Measurements from ENCODE around the gene ERC1.

Gene ERC1

GRCh38 chr12:1256285-1256684, 265.3 kb downstream of the ERC1 start:
- Histone ChIP-seq H3K79me2 (ENCODE audit: insufficient read depth, low read length) (no peaks in the 10 kb centered on the region), H3K27ac (ENCODE audit: low read depth, low read length, poor library complexity, severe bottlenecking) (no peak overlapping the region), H3F3A (ENCODE audit: insufficient read depth, low read length) (no peaks in the 10 kb centered on the region), H3K4me2 (ENCODE audit: low read length) (no peak overlapping the region), H3K9ac (ENCODE audit: low read length) (no peak overlapping the region), H3K36me3 (ENCODE audit: insufficient read depth, low read length) (peaks cover 24% of the 10 kb centered on the region), H3K4me3 (ENCODE audit: low read depth, low read length, poor library complexity, severe bottlenecking) (no peak overlapping the region), H3K9me3 (ENCODE audit: low read length) (0 out of 2 replicates have a peak, but pooled peaks cover 2% of the 10 kb centered on the region), H3K4me1 (ENCODE audit: insufficient read depth, low read length, severe bottlenecking) (no peaks in the 10 kb centered on the region), H4K20me1 (ENCODE audit: insufficient read depth, low read length) (no peaks in the 10 kb centered on the region), H2AFZ (ENCODE audit: low read length) (no peak overlapping the region), H3K27me3 (ENCODE audit: insufficient read depth, low read length) (no peaks in the 10 kb centered on the region), H3K9me2 (ENCODE audit: low read depth, low read length) (no peaks in the 10 kb centered on the region)
- TF ChIP-seq CTCF (IDR thresholded peaks at IDR 0.05; ENCODE audit: low read length) (no peak), EZH2 (IDR thresholded peaks at IDR 0.05; ENCODE audit: borderline replicate concordance, low read length) (no peak)

- H3K4me2 ChIP-seq (ENCODE audit: low read length): no peak overlapping the region
- H4K20me1 ChIP-seq (ENCODE audit: insufficient read depth, low read length): no peaks in the 10 kb centered on the region
- no peaks in the 10 kb centered on the region for H3K9me2 ChIP-seq (ENCODE audit: low read depth, low read length)
- no peak overlapping the region for H3K4me3 ChIP-seq (ENCODE audit: low read depth, low read length, poor library complexity, severe bottlenecking)
- peaks cover 28% of the 10 kb centered on the region for H3K36me3 ChIP-seq (ENCODE audit: insufficient read depth, low read length)
- H2AFZ ChIP-seq (ENCODE audit: low read length): no peak overlapping the region
- no peaks in the 10 kb centered on the region for H3F3A ChIP-seq (ENCODE audit: insufficient read depth, low read length)
- no peaks in the 10 kb centered on the region for H3K79me2 ChIP-seq (ENCODE audit: insufficient read depth, low read length)
- no peak overlapping the region for H3K27ac ChIP-seq (ENCODE audit: low read depth, low read length, poor library complexity, severe bottlenecking)
- H3K9me3 ChIP-seq (ENCODE audit: low read length): 0 out of 2 replicates have a peak, but pooled peaks cover 2% of the 10 kb centered on the region
- TF ChIP-seq CTCF (IDR thresholded peaks at IDR 0.05; ENCODE audit: low read length) (no peak), EZH2 (IDR thresholded peaks at IDR 0.05; ENCODE audit: borderline replicate concordance, low read length) (no peak)
- no peak overlapping the region for H3K9ac ChIP-seq (ENCODE audit: low read length)
- no peaks in the 10 kb centered on the region for H3K27me3 ChIP-seq (ENCODE audit: insufficient read depth, low read length)
- peaks cover 7% of the 10 kb centered on the region for H3K4me1 ChIP-seq (ENCODE audit: insufficient read depth, low read length, severe bottlenecking)
Observed at GRCh38 chr12:1256991-1257390, 266.0 kb downstream of the ERC1 start.

- peaks cover 58% of the 10 kb centered on the region for H3K36me3 ChIP-seq (ENCODE audit: insufficient read depth, low read length)
- no peaks in the 10 kb centered on the region for H3K9me2 ChIP-seq (ENCODE audit: low read depth, low read length)
- peaks cover 9% of the 10 kb centered on the region for H3K4me1 ChIP-seq (ENCODE audit: insufficient read depth, low read length, severe bottlenecking)
- H4K20me1 ChIP-seq (ENCODE audit: insufficient read depth, low read length): no peaks in the 10 kb centered on the region
- H2AFZ ChIP-seq (ENCODE audit: low read length): no peak overlapping the region
- H3F3A ChIP-seq (ENCODE audit: insufficient read depth, low read length): no peaks in the 10 kb centered on the region
- no peak overlapping the region for H3K9ac ChIP-seq (ENCODE audit: low read length)
- TF ChIP-seq CTCF (IDR thresholded peaks at IDR 0.05; ENCODE audit: low read length) (no peak), EZH2 (IDR thresholded peaks at IDR 0.05; ENCODE audit: borderline replicate concordance, low read length) (no peak)
- H3K27ac ChIP-seq (ENCODE audit: low read depth, low read length, poor library complexity, severe bottlenecking): no peak overlapping the region
- H3K4me2 ChIP-seq (ENCODE audit: low read length): no peak overlapping the region
- H3K27me3 ChIP-seq (ENCODE audit: insufficient read depth, low read length): no peaks in the 10 kb centered on the region
- no peaks in the 10 kb centered on the region for H3K9me3 ChIP-seq (ENCODE audit: low read length)
- no peak overlapping the region for H3K4me3 ChIP-seq (ENCODE audit: low read depth, low read length, poor library complexity, severe bottlenecking)
- no peaks in the 10 kb centered on the region for H3K79me2 ChIP-seq (ENCODE audit: insufficient read depth, low read length)
Observed at GRCh38 chr12:1262011-1262410, 271.0 kb downstream of the ERC1 start.

Measured in OCI-LY1 (cell line).